ENCODE results near the gene FURIN.
A peak's percentile ranks its signal among the peaks of the same experiment; 100 is the strongest.

Gene FURIN

GRCh38 chr15:90836296-90836871, 32.0 kb upstream of the FURIN start (continued):
- TF ChIP-seq GLIS2 (tag by site-specific recombination; IDR thresholded peaks at IDR 0.05) (no peak; the same call in 1 of the 2 replicates), HOXC10 (CRISPR knock-in tag; IDR thresholded peaks at IDR 0.05) (no peak), ZNF658 (tag by site-specific recombination; IDR thresholded peaks at IDR 0.05) (no peak), ZIC2 (tag by site-specific recombination; IDR thresholded peaks at IDR 0.05) (peak; percentile 65), KLF1 (tag by site-specific recombination; IDR thresholded peaks at IDR 0.05) (no peak), ZNF24 (tag by site-specific recombination; IDR thresholded peaks at IDR 0.05) (0 out of 2 replicates have a peak, but pooled peaks have one; percentile 35), ZNF677 (tag by site-specific recombination; IDR thresholded peaks at IDR 0.05) (no peak), ZNF10 (tag by site-specific recombination; IDR thresholded peaks at IDR 0.05) (no peak), GLIS1 (tag by site-specific recombination; IDR thresholded peaks at IDR 0.05) (peak; percentile 85), ZNF221 (tag by site-specific recombination; IDR thresholded peaks at IDR 0.05; ENCODE audit: borderline replicate concordance) (no peak), PRDM1 (tag by site-specific recombination; IDR thresholded peaks at IDR 0.05) (peak; percentile 28; the same call in 1 of the 2 replicates), TRIM28 (IDR thresholded peaks at IDR 0.05; ENCODE audit: borderline replicate concordance, low read length) (no peak), ZNF175 (tag by site-specific recombination; IDR thresholded peaks at IDR 0.05) (no peak), BCL11B (tag by site-specific recombination; IDR thresholded peaks at IDR 0.05; ENCODE audit: low read depth) (no peak), ZEB2 (tag by site-specific recombination; IDR thresholded peaks at IDR 0.05) (peak; percentile 78), ZNF132 (tag by site-specific recombination; IDR thresholded peaks at IDR 0.05; ENCODE audit: borderline replicate concordance) (no peak), ZSCAN23 (tag by site-specific recombination; IDR thresholded peaks at IDR 0.05) (no peak), MEIS1 (CRISPR knock-in tag; IDR thresholded peaks at IDR 0.05; ENCODE audit: borderline replicate concordance) (no peak), ZBTB8A (tag by site-specific recombination; IDR thresholded peaks at IDR 0.05) (no peak), ZNF747 (tag by site-specific recombination; IDR thresholded peaks at IDR 0.05) (no peak), ZNF423 (tag by site-specific recombination; IDR thresholded peaks at IDR 0.05) (no peak), ZBTB1 (tag by site-specific recombination; IDR thresholded peaks at IDR 0.05) (no peak), ZBTB20 (tag by site-specific recombination; IDR thresholded peaks at IDR 0.05) (0 out of 2 replicates have a peak, but pooled peaks have one; percentile 15), ZNF335 (tag by site-specific recombination; conservative IDR thresholded peaks at IDR 0.05) (peak; percentile 58), ZNF394 (tag by site-specific recombination; IDR thresholded peaks at IDR 0.05; ENCODE audit: borderline replicate concordance) (peak; percentile 59; the same call in 1 of the 2 replicates), ZNF202 (tag by site-specific recombination; IDR thresholded peaks at IDR 0.05; ENCODE audit: borderline replicate concordance) (no peak), REPIN1 (tag by site-specific recombination; IDR thresholded peaks at IDR 0.05; ENCODE audit: low read depth) (no peak), ZNF302 (tag by site-specific recombination; IDR thresholded peaks at IDR 0.05; ENCODE audit: low read depth) (no peak), ZNF830 (tag by site-specific recombination; IDR thresholded peaks at IDR 0.05; ENCODE audit: low read depth) (no peak), REST (tag by site-specific recombination; IDR thresholded peaks at IDR 0.05) (no peak), ZNF701 (tag by site-specific recombination; IDR thresholded peaks at IDR 0.05) (no peak), KLF16 (tag by site-specific recombination; IDR thresholded peaks at IDR 0.05) (no peak)
- TF ChIP-seq, protein P1, sequence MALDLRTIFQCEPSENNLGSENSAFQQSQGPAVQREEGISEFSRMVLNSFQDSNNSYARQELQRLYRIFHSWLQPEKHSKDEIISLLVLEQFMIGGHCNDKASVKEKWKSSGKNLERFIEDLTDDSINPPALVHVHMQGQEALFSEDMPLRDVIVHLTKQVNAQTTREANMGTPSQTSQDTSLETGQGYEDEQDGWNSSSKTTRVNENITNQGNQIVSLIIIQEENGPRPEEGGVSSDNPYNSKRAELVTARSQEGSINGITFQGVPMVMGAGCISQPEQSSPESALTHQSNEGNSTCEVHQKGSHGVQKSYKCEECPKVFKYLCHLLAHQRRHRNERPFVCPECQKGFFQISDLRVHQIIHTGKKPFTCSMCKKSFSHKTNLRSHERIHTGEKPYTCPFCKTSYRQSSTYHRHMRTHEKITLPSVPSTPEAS (tag by site-specific recombination; IDR thresholded peaks at IDR 0.05) = peak; percentile 42; the same call in 1 of the 2 replicates

All from HEK293 (cell line).